GM19240 (cell line): Measurements from ENCODE around the gene FHAD1.

Experiments used
- DNase-seq: peaks from one replicate; pipeline ENCODE4 v3.0.0; 2011; ENCODE audit warnings: low spot score; ENCODE audit not compliant: insufficient read length

Gene FHAD1

DNA sequence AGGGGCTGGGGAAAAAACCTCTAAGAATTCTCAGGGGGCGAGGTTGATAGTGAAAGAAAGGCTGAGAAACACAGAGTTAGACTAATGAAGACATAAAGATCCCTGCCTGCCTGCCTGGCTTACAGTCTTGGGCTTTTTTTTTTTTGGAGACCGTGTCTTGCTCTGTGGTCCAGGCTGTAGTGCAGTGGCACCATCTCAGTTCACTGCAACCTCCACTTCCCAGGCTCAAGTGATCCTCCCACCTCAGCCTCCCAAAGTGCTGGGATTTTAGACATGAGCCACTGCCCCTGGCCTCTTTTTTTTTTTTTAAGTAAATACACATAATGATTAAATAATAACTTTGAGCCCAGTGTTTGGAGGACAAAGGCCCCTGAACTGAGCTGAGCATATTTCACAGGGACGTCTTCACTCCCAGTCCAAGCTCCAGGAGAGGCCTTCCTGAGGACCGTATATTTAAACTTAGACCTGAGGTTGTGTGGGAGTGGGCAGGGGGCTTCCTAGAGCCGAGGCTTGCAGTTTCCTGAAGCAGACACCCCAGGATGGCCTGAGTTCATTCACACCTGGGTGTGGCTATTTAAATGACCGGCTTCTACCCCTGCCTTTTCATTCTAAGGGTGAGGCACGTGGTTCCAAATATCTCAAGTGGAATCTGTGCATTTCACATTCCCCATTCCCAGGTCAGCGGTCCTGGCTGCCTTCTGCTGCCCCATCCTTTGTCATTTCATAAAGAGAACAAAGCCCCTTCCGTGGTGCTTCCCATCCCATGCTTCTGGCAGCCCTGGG lies 146.6 kb downstream of the FHAD1 start:
- no peak for DNase-seq

DNA sequence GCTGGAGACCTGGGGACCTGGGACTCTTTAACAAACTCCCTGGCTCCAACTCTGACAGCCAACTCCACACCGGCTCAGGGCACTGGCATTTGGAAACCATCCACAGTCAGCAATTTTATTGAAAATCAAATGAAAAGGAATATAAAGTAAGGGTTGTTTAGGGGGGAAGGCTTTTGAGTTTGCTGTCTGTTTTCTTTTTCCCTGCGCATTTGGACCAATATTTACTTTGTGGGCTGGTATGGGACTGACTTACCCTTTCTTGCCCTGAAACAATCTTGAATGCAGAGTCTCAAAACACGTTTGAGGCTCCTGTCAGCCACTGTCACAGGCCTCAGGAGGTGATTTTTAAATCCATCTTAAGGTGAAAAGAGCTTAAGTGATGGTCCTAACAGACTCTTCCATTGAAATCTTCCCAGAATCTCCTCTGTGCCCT lies 147.3 kb downstream of the FHAD1 start:
- DNase-seq, result no peak

DNA sequence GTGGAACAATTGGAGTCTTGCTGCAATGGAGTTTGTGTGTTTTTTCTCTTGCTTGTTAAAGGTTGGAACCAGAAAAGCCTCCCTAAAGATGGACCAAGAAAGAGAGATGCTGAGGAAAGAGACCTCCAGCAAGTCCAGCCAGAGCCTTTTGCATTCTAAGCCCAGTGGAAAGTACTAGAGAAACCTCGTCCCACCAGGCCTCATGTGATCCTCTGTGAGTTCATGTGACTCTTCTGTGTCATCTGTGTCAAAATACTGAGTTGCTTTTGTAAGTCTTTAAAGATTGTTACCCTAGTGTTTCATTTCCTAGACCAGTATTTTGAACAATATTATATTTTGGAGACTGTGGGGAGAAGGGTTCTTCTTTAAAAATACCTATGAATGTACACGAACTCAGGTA lies 150.2 kb downstream of the FHAD1 start:
- no peak for DNase-seq

DNA sequence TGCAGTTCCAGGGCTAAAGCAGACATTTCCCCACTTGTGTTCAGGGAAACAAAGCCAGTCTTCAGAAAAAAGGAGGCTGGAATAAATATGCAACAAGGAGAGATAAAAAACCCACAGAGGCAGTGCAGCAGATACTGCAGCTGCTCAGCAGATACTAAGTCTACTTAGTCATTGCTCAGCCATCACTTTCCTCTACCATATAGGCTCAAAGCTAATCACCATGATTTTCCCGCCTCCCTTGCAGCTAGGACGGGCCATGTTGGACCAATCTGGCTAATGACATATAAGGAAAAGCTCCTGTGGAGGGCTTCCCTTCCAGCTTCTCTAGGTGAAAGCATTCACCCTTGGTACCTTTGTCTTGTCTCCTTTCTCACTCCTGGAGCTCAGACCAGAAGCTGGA lies 152.7 kb downstream of the FHAD1 start:
- no peak for DNase-seq

DNA sequence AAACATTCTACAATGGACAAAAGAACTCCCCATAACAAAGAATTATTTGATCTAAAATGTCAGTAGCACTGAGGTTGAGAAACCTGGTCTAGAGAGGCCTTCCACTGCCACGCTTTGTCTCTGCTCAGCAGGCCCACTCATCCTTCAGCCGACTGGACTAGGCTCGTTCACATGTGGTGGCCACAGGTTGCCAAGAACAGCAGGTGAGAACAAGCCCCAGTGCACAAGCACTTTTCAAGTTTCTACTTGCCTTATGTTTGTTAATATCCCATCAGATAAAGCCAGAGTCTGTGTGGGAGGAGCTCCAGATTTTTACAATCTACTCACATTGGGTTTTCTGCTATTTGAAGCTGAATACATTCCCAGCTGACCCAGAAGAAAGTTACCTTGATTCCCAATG lies 153.6 kb downstream of the FHAD1 start:
- DNase-seq, result no peak

DNA sequence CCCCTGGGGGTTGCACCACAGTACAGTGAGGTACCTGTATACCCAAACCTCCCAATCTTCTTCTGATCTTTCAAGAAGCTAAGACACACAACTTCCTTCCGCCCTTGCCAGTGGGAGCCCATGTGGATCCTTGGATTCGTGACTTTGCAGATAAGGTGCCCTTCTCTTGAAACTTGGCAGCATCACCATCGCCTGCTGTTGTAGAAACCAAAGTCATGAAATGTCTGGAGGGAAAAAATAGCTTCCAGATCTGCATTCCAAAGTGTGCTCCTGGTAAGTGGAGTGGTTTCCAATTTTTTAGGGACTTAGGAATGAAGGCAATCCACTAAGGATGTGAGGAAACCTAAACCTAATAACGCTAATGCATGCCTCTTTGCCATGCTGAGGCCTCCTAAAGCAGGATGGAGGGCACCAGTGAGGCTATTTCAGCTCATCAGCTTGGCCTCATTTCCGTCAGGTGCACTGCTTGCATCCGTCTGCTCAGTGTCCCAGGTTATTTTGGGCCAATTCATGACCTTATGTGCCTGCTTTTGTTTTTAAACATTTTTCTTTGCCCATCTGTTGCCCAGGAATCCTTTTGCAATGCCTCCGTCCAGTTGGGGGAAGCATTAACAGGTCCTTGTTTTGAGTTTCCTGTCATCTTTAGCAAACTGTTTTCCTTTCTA lies 154.5 kb downstream of the FHAD1 start:
- no peak for DNase-seq

DNA sequence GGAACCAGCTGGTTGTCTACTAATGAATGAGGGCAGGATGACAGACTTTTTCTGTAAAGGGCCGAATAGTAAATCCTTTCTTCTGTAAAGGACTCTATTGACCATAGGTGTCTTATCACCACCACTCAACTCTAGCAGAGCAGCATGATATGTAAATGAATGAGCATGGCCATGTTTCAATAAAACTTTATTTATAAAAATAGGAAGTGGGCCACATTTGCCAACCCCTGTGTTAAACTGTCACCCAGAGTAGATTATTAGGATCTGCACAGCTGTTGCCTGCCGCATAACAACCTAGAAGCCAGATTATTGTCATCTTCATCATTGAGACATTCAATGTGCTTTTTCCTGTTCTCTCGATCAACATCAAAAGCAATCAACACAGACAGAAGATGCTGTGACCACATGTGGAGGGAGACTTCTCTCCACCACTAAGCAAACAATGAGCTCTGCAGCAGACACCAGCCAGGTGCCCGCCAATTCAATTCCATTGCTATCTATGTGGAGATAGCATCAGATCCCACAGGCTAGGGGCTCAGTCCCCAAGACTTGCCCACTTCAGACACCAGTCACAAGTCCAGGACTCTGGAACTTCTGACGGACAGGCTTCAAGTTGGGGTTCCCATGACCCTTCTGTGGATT lies 155.9 kb downstream of the FHAD1 start:
- no peak for DNase-seq

DNA sequence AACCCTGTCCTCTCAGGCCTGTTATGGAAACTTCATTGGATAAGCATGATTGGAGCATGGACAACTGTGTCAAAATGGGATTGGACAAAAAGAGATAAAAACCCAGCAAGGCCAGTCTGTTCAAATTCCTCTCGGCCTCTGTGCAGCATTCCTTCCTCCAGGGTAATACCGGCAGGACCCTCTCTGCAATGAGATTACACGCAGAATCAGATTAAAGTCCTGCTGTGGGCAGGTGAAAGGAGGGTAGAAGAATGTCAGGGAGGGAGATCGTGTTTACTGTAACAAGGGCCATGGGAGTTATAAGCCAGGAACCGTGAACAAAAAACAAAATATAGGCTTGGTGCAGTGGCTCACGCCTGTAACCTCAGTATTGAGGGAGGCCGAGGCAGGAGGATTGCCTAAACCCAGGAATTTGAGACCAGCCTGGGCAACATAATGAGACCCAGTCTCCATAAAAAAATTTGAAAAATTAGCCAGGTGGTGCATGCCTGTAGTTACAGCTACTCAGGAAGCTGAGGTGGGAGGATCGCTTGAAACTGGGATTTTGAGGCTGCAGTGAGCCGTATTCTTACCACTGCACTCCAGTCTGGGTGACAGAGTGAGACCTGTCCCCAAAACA lies 157.0 kb downstream of the FHAD1 start:
- no peak for DNase-seq

DNA sequence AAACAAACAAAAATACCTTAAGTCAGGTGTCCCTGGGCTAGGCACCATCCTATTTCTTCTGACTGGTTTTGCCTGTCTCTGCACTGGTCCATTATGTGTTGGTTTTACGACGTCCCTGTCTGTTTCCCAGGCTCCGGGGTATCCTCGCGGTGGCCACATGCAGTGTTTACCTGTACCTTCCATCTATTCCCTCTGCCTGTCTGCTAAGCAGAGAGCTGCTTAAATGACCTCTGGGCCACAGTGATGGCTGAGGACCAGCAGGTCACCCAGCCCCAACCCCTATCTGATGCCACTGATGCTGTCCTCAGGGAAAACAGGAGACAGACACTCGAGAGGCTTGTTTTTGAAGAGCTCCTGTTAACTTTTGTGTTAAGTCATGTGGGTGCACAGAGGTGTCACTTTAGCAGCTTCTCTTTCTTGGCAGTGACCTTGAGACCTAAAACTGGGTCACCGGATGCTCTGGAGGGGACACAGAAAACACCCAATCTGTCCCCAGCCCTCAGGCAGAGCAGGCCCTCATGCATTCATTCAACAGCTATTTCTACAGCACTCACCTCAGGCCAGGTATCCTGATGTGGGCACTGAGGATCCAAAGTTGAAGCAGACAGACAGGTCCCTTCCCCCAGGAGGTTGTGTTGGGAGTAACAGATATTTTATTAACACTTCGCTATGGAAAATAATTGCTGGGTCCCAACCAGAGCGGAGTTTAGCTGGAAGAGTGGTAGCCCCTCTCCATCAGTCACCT lies 158.3 kb downstream of the FHAD1 start:
- no peak for DNase-seq

DNA sequence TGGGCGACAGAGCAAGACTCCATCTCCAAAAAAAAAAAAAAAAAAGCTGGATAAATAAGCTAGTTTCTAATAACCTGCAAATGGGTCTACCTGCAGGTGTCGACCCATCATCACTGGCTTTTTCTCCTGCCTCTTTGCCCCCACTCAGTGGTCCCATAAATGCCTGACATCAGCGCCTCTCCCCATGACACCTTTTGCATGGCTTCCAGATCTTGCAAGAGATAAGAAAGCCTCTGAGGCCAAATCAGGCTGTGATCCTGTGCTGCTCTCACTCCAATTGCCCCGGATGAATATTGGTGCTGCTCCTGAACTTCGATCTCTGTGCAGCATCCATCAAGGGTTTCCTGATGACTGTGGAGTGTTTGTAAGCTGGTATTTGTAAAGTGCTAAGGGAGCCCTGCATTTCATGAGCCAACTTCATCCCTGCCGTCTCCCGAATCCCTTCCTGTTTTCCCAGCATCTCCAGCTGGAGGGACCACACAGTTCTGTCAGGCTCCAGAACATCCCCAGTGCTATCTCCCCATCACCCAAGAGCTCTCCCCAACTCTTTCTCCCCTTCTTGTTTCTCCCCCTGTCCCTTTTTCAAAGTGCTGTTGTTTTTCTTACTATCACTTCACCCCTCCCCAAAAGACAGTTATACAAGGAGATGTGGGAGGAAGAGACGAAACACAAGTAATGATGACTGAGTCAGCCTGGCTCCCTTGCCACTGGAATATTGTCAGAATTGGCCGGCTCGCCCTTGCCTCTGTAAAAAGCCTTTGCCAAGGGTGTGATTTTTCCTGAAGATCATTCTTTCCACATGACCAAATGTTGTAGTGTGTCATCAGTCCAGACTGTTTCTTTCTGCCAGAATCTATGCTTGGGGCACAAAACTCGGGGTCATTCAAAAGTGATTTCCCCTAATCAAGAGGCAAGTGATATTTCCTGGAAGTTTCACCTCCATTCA lies 159.9 kb downstream of the FHAD1 start:
- no peak for DNase-seq

DNA sequence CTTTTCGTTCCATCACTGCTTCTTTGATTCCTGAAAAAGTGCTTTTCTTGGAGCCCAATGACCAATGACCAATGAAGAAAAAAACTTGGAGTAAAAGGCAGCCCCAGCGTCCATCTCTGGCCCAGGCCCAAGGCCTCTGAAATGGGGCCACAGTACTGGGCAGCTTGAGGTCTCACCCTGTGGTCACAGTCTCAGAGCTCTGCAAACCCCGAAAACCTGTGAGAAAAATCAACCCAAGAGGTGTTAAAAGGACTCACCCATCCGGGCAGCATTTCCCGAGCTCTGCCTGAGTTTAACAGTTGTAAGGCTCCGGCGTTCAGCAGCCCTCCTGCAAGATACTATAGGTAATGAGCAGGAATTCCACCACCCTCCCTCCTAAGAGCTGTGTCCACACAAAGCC lies 160.6 kb downstream of the FHAD1 start:
- DNase-seq, result no peak

DNA sequence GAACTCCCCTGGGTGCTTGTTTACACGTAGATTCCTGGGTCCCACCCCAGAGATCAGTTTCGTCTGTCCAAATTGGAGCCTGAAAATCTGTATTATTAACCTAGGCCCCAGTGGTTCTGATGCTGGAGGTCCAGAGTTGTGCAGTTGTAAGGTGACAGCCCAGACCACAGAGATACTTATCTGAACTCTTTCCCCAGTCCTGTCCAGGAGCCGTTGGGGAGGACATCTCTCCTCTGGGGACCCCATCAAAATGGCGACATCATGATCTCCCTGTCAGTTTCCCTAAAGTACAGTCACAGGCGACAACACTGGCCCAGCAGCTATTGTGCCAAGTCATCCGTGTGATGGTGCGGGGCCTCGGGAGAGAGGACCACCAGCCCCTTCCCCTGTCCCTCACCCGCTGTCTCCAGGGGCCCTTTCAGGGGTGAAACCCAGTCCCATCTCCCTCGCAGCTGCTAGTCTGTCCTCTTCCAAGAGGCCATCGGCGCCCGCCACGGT lies 161.9 kb downstream of the FHAD1 start:
- DNase-seq, result no peak

DNA sequence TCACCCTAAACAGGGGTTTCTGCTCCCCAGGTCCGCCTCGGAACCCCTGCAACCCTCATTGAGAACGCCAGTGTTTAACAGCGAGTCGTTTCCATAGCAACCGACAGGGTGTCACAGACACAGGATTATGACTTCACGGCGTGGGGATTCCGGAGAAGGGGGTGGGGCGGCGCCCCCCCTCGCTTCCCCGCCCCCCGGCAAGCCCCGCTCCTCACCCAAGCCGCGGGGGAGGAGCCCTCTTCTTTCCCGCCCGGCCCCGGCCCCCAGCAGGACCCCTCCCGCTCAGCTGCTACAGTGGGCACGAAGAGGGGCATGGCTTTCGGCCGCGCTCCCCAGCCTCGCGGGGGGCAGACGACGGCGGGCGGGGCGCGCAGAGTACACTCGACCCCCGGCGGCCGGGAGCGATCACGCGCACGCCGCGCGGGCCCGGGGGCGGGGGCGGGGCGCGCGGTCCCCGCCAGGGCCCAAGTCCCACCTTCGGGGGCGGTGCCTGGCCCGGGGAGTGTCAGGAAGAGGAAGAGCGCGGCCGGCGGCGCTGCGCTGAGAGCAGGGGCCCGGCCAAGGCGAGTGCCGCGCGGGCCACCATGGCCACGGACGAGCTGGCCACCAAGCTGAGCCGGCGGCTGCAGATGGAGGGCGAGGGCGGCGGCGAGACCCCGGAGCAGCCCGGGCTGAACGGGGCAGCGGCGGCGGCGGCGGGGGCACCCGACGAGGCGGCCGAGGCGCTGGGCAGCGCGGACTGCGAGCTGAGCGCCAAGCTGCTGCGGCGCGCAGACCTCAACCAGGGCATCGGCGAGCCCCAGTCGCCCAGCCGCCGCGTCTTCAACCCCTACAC lies 162.6 kb downstream of the FHAD1 start, which contains the start of gene EFHD2:
EFHD2 (plus strand) TSS at position 501 of the 835 bp plus-strand sequence; CDS start at position 585, 84 bp downstream.
- DNase-seq, result peak; percentile 83

DNA sequence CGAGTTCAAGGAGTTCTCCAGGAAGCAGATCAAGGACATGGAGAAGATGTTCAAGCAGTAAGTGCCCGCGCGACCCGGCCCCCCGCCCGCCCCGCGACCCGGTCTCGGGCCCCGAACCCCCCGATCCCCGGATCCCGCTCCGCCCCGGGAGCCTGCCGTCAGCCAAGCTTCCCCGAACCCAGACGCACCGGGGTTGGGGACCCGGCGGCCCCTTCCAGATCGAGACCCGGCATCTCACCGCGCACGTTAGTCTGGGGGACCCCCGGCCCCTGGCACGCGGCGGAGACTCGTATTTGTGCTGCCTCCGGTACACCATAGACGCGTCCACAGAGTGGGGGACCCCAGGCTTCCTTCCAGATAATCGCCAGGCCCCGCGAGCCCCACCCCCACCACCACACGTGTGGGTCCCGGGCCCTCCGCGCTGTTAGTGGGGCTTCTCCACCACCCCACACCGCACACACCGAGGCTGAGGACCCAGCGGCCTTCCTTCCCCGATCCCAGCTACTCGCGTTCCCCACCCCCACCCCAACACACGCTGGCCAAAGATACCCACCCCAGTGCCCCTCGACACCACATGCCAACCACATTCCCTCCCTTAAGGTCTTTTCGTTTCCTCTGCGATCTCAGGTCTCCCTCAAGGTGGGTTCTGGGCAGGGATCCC lies 163.3 kb downstream of the FHAD1 start:
- no peak for DNase-seq

DNA sequence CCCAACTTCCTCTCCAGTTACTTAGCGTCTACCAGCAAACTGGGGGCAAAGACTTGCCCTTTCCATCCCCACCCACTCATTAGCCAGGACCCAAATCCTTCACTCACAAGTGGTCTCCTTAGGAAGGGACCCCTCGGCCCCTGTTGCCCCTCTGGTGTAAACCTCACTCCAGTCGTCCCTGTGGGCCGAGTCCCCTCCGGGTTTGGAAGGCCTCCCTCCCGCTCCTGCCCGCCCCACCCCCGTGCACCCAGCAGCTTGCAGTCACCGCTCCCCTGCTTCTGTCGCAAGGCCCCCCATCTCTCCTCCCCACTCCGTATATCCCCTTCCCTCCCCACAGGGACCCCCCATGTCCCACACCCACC lies 163.8 kb downstream of the FHAD1 start:
- no peak for DNase-seq

DNA sequence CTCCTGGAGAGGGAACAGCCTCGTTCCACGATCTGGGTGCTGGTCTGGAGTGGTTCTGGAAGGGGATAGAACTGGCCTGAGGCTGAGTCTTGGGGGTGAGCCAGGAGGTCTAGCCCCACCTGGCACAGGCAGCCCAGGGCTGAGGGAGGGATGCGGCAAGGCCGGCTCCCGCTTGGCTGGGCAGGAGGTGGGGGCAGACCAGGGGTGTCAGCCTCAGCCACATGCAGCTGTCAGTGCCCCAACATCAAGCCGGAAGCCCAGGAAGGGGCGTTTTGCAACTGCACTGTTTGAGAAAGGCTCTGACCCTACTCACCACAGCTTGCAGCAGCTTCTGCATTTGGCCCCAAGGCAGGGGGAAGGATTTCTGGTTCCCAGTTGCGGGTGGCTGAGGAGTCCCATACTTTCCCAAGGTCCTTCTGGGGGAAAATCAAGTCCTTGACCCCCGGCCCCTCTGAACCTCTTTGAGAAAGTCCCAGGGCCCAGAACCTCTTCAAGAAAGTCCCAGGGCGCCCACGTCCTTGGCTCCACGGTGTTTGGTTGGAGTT lies 164.6 kb downstream of the FHAD1 start:
- DNase-seq, result peak; percentile 61

DNA sequence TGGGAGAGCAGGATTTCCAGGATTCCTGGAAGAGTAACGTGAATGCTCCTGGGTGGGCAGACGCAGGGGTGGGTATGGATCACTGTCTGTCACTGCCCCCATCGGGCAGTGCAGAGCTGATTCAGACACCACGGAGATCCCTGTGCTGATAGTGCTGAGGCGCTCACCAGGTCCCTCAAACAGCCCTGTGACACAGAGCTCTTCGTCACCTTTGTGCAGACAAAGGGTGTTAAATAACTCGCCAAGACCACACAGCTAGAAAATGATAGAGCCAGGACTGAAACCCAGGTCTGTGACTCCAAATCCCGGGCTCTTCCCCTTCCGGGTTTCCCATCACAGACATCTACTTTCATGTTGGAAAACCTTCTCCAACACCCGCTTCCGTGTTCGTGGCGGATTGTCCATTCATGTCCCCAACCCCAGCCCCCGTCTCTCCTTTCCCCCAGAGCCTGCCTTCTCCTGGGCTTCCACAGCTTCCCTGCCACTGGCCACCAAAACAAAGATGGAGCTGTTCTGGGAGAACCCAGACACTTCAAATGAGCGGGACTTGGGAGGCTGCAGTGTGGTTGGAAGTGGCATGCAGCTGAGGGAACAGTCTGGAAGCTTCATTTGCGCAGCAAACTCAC lies 165.3 kb downstream of the FHAD1 start:
- DNase-seq, result no peak

DNA sequence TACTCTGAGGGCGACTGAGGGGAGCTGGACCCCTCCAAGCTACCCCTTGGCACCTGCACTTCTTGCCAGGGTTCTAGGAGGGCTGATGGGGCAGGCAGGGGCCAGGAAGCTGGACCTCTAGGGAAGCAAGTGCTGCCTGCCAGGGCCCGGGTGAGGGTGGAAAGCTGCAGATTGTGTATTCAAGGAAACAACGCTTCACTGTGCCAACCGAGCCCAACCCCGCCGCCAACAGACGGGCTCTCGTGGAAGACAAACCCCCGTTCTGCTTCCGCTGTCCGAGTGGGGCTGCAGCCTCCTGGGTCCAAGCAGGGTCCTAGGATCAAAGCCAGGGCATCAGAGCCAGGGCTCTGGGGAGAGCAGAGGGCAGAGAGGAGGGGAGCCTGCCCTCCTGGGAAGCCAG lies 165.8 kb downstream of the FHAD1 start:
- DNase-seq, result no peak
